HCT116 (cell line): Measurements from ENCODE around the gene MYDGF.

Experiments
- CTCF ChIP-seq, 3 experiments: fragments of 200-600 bp in 1 of 3; sonication (generic) in 1 of 3; IDR thresholded peaks in 2 of 3; conservative IDR thresholded peaks in 1 of 3; 2 replicates each; pipeline ENCODE4 v1.5.1; 2012 to 2017; ENCODE audit warnings: low read depth in 2 of 3, low read length in 2 of 3, antibody characterized with exemption in 1 of 3, borderline replicate concordance in 1 of 3, control low read depth in 1 of 3, mild to moderate bottlenecking in 1 of 3, mixed read lengths in 1 of 3, mixed run types in 1 of 3, moderate library complexity in 1 of 3; ENCODE audit not compliant: insufficient read depth in 1 of 3
- YY1 ChIP-seq: IDR thresholded peaks from 2 replicates; pipeline ENCODE4 v1.6.1; 2011; ENCODE audit warnings: low read length, low read depth, moderate library complexity, mild to moderate bottlenecking; ENCODE audit not compliant: insufficient replicate concordance; ENCODE audit errors: extremely low read depth
- ZNF274 ChIP-seq: fragments of 200-500 bp; sonication (Bioruptor generic); IDR thresholded peaks from 2 replicates; pipeline ENCODE4 v1.6.1; 2014; ENCODE audit warnings: mild to moderate bottlenecking, low read depth, low read length, inconsistent platforms

- TF ChIP-seq CTCF (IDR thresholded peaks at IDR 0.05 in 2 of 3, conservative IDR thresholded peaks at IDR 0.05 in 1 of 3; ENCODE audit: borderline replicate concordance in 1 of 3, insufficient read depth in 1 of 3, low read depth in 2 of 3, low read length in 2 of 3) (no peak), YY1 (no peak), ZNF274 (no peak)
Observed at GRCh38 chr19:4673726-4674125, 3.6 kb upstream of the MYDGF start.
